K562 (cell line): ENCODE measurements around the gene GPR27. TPM values are rescaled to one million over a fixed set of nuclear protein-coding genes. Genes with fewer than 3 reads are reported as not detected.
A peak's percentile ranks its signal among the peaks of the same experiment; 100 is the strongest.

Source experiments
- ATAC-seq: fragments of 200-7000 bp; cut with Tn5 transposase; 3 replicates; pipeline ENCODE4 v1.9.1; 2020; ENCODE audit warnings: moderate library complexity
- BruUV-seq: library from RNA; stranded (reverse); fragments of 400-500 nt; replicated peaks from 2 replicates; lab custom pipeline; 2021; lab: Mats Ljungman, UMichigan
- CTCF ChIA-PET: fragments of 300-600 bp; formaldehyde crosslinking; extraction: SDS; loops from one replicate; lab custom pipeline; 2021; ENCODE audit warnings: low intra/inter-chr PET ratio; lab: Yijun Ruan, JAX
- POLR2A ChIA-PET: fragments of 300-600, 350-650 bp; sonication (Branson Sonifier 250); formaldehyde crosslinking; extraction: SDS; loops from one replicate; lab custom pipeline; 2021; ENCODE audit warnings: antibody characterized with exemption, inconsistent platforms; lab: Yijun Ruan, JAX
- DNase-seq, 4 experiments: peaks; one replicate each; pipeline versions ENCODE4 v3.0.0 to v3.0.0-alpha.2; 2011 to 2018; ENCODE audit warnings: low spot score in 3 of 4, mixed read lengths in 3 of 4; ENCODE audit errors: extremely low read depth in 1 of 4
- FAIRE-seq: peaks from 2 replicates; lab custom pipeline; 2011; peaks lifted over from hg19 to GRCh38; lab: Jason Lieb, UNC
- H2AFZ ChIP-seq: 2 replicates; pipeline ENCODE4 v1.6.0; 2011; ENCODE audit warnings: low read depth, low read length, control low read depth, inconsistent platforms
- H3K27ac ChIP-seq: fragments of 200-600 bp; 3 replicates; pipeline ENCODE4 v1.8.0; 2011; ENCODE audit warnings: low read depth, mild to moderate bottlenecking, control low read depth, inconsistent platforms, low read length, moderate library complexity, mixed read lengths; ENCODE audit errors: extremely low read depth
- H3K27me3 ChIP-seq, 2 experiments: fragments of 300-600 bp in 1 of 2; 2 replicates in 1 of 2; 3 replicates in 1 of 2; pipeline versions ENCODE4 v1.6.0 to v1.8.0; 2011; ENCODE audit warnings: inconsistent platforms in 2 of 2, low read length in 2 of 2, mild to moderate bottlenecking in 1 of 2, mixed read lengths in 1 of 2, moderate library complexity in 1 of 2; ENCODE audit not compliant: control insufficient read depth in 2 of 2, insufficient read depth in 2 of 2
- H3K36me3 ChIP-seq: fragments of 300-600 bp; 3 replicates; pipeline ENCODE4 v1.8.0; 2011; ENCODE audit warnings: mild to moderate bottlenecking, low read length, inconsistent platforms; ENCODE audit not compliant: control insufficient read depth, insufficient read depth
- H3K4me1 ChIP-seq, 2 experiments: fragments of 200-600 bp in 1 of 2; replicated peaks in 1 of 2; 2 replicates in 1 of 2; 3 replicates in 1 of 2; pipeline versions ENCODE4 v1.5.1 to v1.8.0; 2011; ENCODE audit warnings: inconsistent platforms in 2 of 2, low read length in 2 of 2, mild to moderate bottlenecking in 1 of 2, mixed read lengths in 1 of 2, moderate library complexity in 1 of 2; ENCODE audit not compliant: control insufficient read depth in 2 of 2, insufficient read depth in 2 of 2
- H3K4me2 ChIP-seq: 2 replicates; pipeline ENCODE4 v1.6.1; 2011; ENCODE audit warnings: low read length, control low read depth, inconsistent platforms, mixed read lengths; ENCODE audit not compliant: insufficient read depth
- H3K4me3 ChIP-seq: fragments of 200-600 bp; sonication (generic), shearing (Covaris generic); 2 replicates; pipeline ENCODE4 v1.5.1; 2016; ENCODE audit warnings: control low read depth, inconsistent platforms
- H3K79me2 ChIP-seq: fragments of 200-600 bp; 3 replicates; pipeline ENCODE4 v1.8.0; 2011; ENCODE audit warnings: low read length, inconsistent platforms; ENCODE audit not compliant: control insufficient read depth, insufficient read depth
- H3K9ac ChIP-seq, 2 experiments: 2 replicates each; pipeline versions ENCODE4 v1.6.0 to v1.6.1; 2011; ENCODE audit warnings: low read depth in 2 of 2, low read length in 2 of 2, control low read depth in 1 of 2, inconsistent platforms in 1 of 2, mild to moderate bottlenecking in 1 of 2, mixed read lengths in 1 of 2; ENCODE audit not compliant: insufficient read depth in 1 of 2
- H3K9me1 ChIP-seq: one replicate; pipeline ENCODE4 v1.6.0; 2011; ENCODE audit warnings: inconsistent platforms, mild to moderate bottlenecking, low read length, moderate library complexity; ENCODE audit not compliant: control insufficient read depth, insufficient read depth
- H3K9me3 ChIP-seq: replicated peaks from 2 replicates; pipeline ENCODE4 v1.5.1; 2011; ENCODE audit warnings: low read depth, low read length, inconsistent platforms; ENCODE audit not compliant: control insufficient read depth, insufficient read depth
- H4K20me1 ChIP-seq: replicated peaks from 2 replicates; pipeline ENCODE4 v1.6.1; 2011; ENCODE audit warnings: low read length, inconsistent platforms, mixed read lengths; ENCODE audit not compliant: control insufficient read depth, insufficient read depth
- FOSL1 ChIP-seq: fragments of 200-800 bp; sonication (Bioruptor generic); conservative IDR thresholded peaks from 2 replicates; pipeline ENCODE4 v1.6.1; 2016; ENCODE audit warnings: missing genetic modification characterization, missing compliant biosample characterization
- NCOA1 ChIP-seq: fragments of 450-650 bp; IDR thresholded peaks from 2 replicates; pipeline ENCODE4 v1.6.1; 2016; ENCODE audit warnings: low read depth
- PKNOX1 ChIP-seq: fragments of 450-650 bp; IDR thresholded peaks from 2 replicates; pipeline ENCODE4 v1.6.1; 2016
- ZNF76 ChIP-seq: fragments of 250-450 bp; sonication (Bioruptor Pico); IDR thresholded peaks from 2 replicates; pipeline ENCODE4 v1.4.0; 2020; ENCODE audit warnings: mild to moderate bottlenecking, moderate library complexity, borderline replicate concordance
- WGBS: fragments of 100-300 bp; shearing (Covaris generic); methylation state at CpG from one replicate; pipeline ENCODE4 v1.1.6; 2016; ENCODE audit warnings: low coverage, mixed read lengths; ENCODE audit not compliant: insufficient coverage; ENCODE audit errors: missing lambda C conversion rate; 5-methylcytosine and 5-hydroxymethylcytosine counted together
- in situ Hi-C: fragments of 300-500 bp; cut with MboI; formaldehyde crosslinking; loops from 4 replicates; pipeline ENCODE4 v1.15.0; 2018; ENCODE audit warnings: inconsistent platforms, mixed read lengths
- intact Hi-C: fragments of 100-400 bp; cut with micrococcal nuclease; formaldehyde crosslinking; loops from 2 replicates; pipeline ENCODE4 v1.14.2; 2022
- polyA plus RNA-seq, 8 experiments: library from polyadenylated mRNA; depleted of rRNA in 4 of 8; stranded (reverse) in 5 of 8; unstranded in 3 of 8; fragments of >200 nt; fragmentation: Nextera tagmentation in 2 of 8; fragmentation: Illumina TruSeq in 1 of 8; extraction: Ambion mirVana in 2 of 8; extraction: Trizol in 1 of 8; gene quantifications; 2 replicates each; pipeline versions ENCODE4 v1.2.1 to v1.2.3, GENCODE V29; 2011 to 2014; ENCODE audit warnings: inconsistent platforms in 1 of 8, missing spikeins in 1 of 8
- total RNA-seq, 7 experiments: library from RNA; depleted of rRNA in 6 of 7; stranded (reverse); fragments of >200 nt in 6 of 7; fragmentation: Illumina TruSeq in 2 of 7; extraction: Trizol in 2 of 7; gene quantifications; 2 replicates each; pipeline versions ENCODE4 v1.2.1 to v1.2.3, GENCODE V29; 2011 to 2021; ENCODE audit warnings: low replicate concordance in 1 of 7

GPR27 gene
- total and polyA plus RNA-seq, 9 of the 15 experiments (the other 6 are each of a cell fraction or from before 2014, with no cell fraction given) = not detected

- Histone ChIP-seq H3K27me3 (peaks cover 4 to 5% of the 10 kb centered on the region in 2 experiments; a peak in 2 of 5 replicates), H3K9me1 (no peaks in the 10 kb centered on the region), H2AFZ (no peak overlapping the region), H3K4me1 (peaks cover 0 to 5% of the 10 kb centered on the region in 2 experiments; a peak in 2 of 5 replicates), H3K27ac (no peak overlapping the region), H3K9me3 (no peaks in the 10 kb centered on the region), H3K79me2 (no peaks in the 10 kb centered on the region), H3K36me3 (no peaks in the 10 kb centered on the region), H3K9ac (no peak overlapping the region), H3K4me2 (no peak overlapping the region), H3K4me3 (no peak overlapping the region), H4K20me1 (no peaks in the 10 kb centered on the region)
- no peak for ATAC-seq
- in situ Hi-C loops (no loop called here), intact Hi-C loops (no loop called here)
- TF ChIP-seq PKNOX1 = peak; percentile 65
- TF ChIP-seq ZNF76 (CRISPR knock-in tag) = no peak
- no peak for DNase-seq
- ChIA-PET CTCF (interaction anchor here (0.7 kb wide), 1 partner anchor 15 kb away, joined by 5 read pairs; no protein-coding TSS in a partner anchor), POLR2A (no interaction called here)
- WGBS = 9% methylated on average over 1 of the region's 1 CpG
- no peak for FAIRE-seq
- no TSS peak for BruUV-seq
Observed at GRCh38 chr3:71771884-71772283, 18.2 kb downstream of the GPR27 start.

GRCh38 chr3:71776538-71776937 is 22.9 kb downstream of the GPR27 start:
- no peak overlapping the region for H3K9ac ChIP-seq
- no peak overlapping the region for H3K4me2 ChIP-seq
- no peaks in the 10 kb centered on the region for H3K9me3 ChIP-seq
- no peak for DNase-seq
- no peaks in the 10 kb centered on the region for H3K36me3 ChIP-seq
- intact Hi-C loops = no loop called here
- peak overlapping the region; percentile 37 for H2AFZ ChIP-seq
- TF ChIP-seq NCOA1 = no peak
- peak; percentile 35; the same call in 1 of the 2 replicates for TF ChIP-seq FOSL1 (tag)
- BruUV-seq = no TSS peak
- WGBS = 23% methylated on average over 6 of the region's 6 CpGs
- in situ Hi-C loops = no loop called here
- H3K27ac ChIP-seq = no peak overlapping the region
- peaks cover 0 to 19% of the 10 kb centered on the region in 2 experiments; a peak in 3 of 5 replicates for H3K4me1 ChIP-seq
- H4K20me1 ChIP-seq = no peaks in the 10 kb centered on the region
- H3K79me2 ChIP-seq = no peaks in the 10 kb centered on the region
- ChIA-PET CTCF (no interaction called here), POLR2A (no interaction called here)
- no peaks in the 10 kb centered on the region for H3K9me1 ChIP-seq
- no peak for ATAC-seq
- H3K27me3 ChIP-seq = no peaks in the 10 kb centered on the region
- no peak for FAIRE-seq
- no peak overlapping the region for H3K4me3 ChIP-seq
